Loucy (cell line): Measurements from ENCODE around the gene MYH10.

Experiments used
- H2AFZ ChIP-seq: fragments of 200-600 bp; sonication (generic); 2 replicates; pipeline ENCODE4 v1.6.0; 2016; ENCODE audit warnings: antibody characterized with exemption, mild to moderate bottlenecking, low read length, moderate library complexity
- H3F3A ChIP-seq: fragments of 200-600 bp; 2 replicates; pipeline ENCODE4 v1.6.0; 2016; ENCODE audit warnings: antibody characterized with exemption, low read depth, mild to moderate bottlenecking
- H3K27me3 ChIP-seq: fragments of 200-600 bp; sonication (generic); 2 replicates; pipeline ENCODE4 v1.6.1; 2014; ENCODE audit warnings: low read length, mild to moderate bottlenecking; ENCODE audit not compliant: insufficient read depth, poor library complexity, severe bottlenecking
- H3K36me3 ChIP-seq: fragments of 200-600 bp; sonication (generic); 2 replicates; pipeline ENCODE4 v1.6.1; 2016; ENCODE audit warnings: low read length; ENCODE audit not compliant: insufficient read depth
- H3K4me1 ChIP-seq: fragments of 200-600 bp; sonication (generic); 2 replicates; pipeline ENCODE4 v1.5.1; 2014; ENCODE audit warnings: low read length, mild to moderate bottlenecking; ENCODE audit not compliant: insufficient read depth, poor library complexity, severe bottlenecking
- H3K4me2 ChIP-seq: fragments of 200-600 bp; sonication (generic); 2 replicates; pipeline ENCODE4 v1.6.0; 2014; ENCODE audit warnings: antibody characterized with exemption, low read length, low read depth, mild to moderate bottlenecking; ENCODE audit not compliant: poor library complexity, severe bottlenecking
- H3K4me3 ChIP-seq: fragments of 200-600 bp; sonication (generic); 2 replicates; pipeline ENCODE4 v1.5.1; 2014; ENCODE audit warnings: low read length, mild to moderate bottlenecking, mixed read lengths; ENCODE audit not compliant: poor library complexity, severe bottlenecking
- H3K79me2 ChIP-seq: fragments of 200-600 bp; sonication (generic); 2 replicates; pipeline ENCODE4 v1.6.1; 2014; ENCODE audit warnings: low read length; ENCODE audit not compliant: insufficient read depth
- H3K9ac ChIP-seq: fragments of 200-600 bp; sonication (generic); 2 replicates; pipeline ENCODE4 v1.6.0; 2014; ENCODE audit warnings: mild to moderate bottlenecking, low read depth, low read length, moderate library complexity; ENCODE audit not compliant: poor library complexity, severe bottlenecking
- H3K9me2 ChIP-seq: fragments of 200-600 bp; sonication (generic); replicated peaks from 2 replicates; pipeline ENCODE4 v1.6.1; 2016; ENCODE audit warnings: low read depth, low read length, mixed read lengths
- H3K9me3 ChIP-seq: fragments of 200-600 bp; sonication (generic); 2 replicates; pipeline ENCODE4 v1.6.1; 2014; ENCODE audit warnings: mild to moderate bottlenecking, antibody characterized with exemption, low read length, low read depth; ENCODE audit not compliant: insufficient read depth
- H4K20me1 ChIP-seq: fragments of 200-600 bp; sonication (generic); 2 replicates; pipeline ENCODE4 v1.6.0; 2014; ENCODE audit warnings: antibody characterized with exemption, low read length, mild to moderate bottlenecking; ENCODE audit not compliant: insufficient read depth, poor library complexity, severe bottlenecking
- EZH2phosphoT487 ChIP-seq: fragments of 200-600 bp; IDR thresholded peaks from 2 replicates; pipeline ENCODE4 v1.6.1; 2018; ENCODE audit warnings: antibody characterized with exemption, mild to moderate bottlenecking, moderate library complexity, borderline replicate concordance
- TF ChIP-seq, protein P1 (sequence below): fragments of 200-600 bp; sonication (generic); conservative IDR thresholded peaks from 2 replicates; pipeline ENCODE4 v1.5.1; 2014; ENCODE audit warnings: mild to moderate bottlenecking, antibody characterized with exemption, low read length

Gene MYH10

DNA sequence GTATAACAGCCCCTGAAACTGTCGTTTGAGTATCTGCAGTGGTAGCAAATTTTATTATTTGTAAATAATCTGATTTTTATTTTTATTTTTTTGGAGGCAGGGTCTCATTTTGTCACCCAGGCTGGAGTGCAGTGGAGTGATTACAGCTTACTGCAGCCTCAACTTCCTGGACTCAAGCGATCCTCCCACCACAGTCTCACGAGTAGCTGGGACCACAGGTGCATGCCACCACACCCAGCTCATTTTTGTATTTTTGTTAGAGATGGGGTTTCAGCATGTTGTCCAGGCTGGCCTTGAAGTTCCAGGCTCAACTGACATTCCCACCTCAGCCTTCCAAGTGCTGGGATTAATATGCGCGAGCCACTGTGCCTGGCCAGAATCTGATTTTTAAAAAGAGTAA lies 192.1 kb downstream of the MYH10 start:
- no peak overlapping the region for H2AFZ ChIP-seq
- H3K4me1 ChIP-seq = peaks cover 46% of the 10 kb centered on the region
- no peaks in the 10 kb centered on the region for H3K9me3 ChIP-seq
- no peak for TF ChIP-seq EZH2phosphoT487
- TF ChIP-seq, protein P1, sequence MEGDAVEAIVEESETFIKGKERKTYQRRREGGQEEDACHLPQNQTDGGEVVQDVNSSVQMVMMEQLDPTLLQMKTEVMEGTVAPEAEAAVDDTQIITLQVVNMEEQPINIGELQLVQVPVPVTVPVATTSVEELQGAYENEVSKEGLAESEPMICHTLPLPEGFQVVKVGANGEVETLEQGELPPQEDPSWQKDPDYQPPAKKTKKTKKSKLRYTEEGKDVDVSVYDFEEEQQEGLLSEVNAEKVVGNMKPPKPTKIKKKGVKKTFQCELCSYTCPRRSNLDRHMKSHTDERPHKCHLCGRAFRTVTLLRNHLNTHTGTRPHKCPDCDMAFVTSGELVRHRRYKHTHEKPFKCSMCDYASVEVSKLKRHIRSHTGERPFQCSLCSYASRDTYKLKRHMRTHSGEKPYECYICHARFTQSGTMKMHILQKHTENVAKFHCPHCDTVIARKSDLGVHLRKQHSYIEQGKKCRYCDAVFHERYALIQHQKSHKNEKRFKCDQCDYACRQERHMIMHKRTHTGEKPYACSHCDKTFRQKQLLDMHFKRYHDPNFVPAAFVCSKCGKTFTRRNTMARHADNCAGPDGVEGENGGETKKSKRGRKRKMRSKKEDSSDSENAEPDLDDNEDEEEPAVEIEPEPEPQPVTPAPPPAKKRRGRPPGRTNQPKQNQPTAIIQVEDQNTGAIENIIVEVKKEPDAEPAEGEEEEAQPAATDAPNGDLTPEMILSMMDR = no peak
- H3K4me3 ChIP-seq = peak overlapping the region; percentile 23
- H3K27me3 ChIP-seq = no peaks in the 10 kb centered on the region
- H3K4me2 ChIP-seq = peak overlapping the region; percentile 93
- H3K9me2 ChIP-seq = no peaks in the 10 kb centered on the region
- no peaks in the 10 kb centered on the region for H3K36me3 ChIP-seq
- no peak overlapping the region for H3K9ac ChIP-seq
- no peaks in the 10 kb centered on the region for H3F3A ChIP-seq
- H4K20me1 ChIP-seq = peaks cover 44% of the 10 kb centered on the region
- H3K79me2 ChIP-seq = peaks cover 69% of the 10 kb centered on the region

DNA sequence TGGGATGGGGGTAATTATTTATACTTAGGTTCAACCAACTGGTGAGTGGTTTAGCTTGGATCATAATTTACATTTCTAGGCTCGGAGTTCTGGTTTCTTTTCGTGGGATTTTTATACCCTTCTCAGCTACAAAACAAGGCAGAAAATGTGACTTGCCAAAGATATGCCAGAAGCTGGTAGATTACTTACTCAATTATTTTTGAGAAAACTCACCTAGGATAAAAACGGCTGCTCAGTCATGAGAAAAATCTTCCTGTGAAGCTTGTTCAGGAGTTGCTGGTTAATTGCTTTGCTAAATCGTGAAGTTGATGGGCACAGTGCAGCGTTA lies 193.7 kb downstream of the MYH10 start:
- Histone ChIP-seq H3K9me3 (no peaks in the 10 kb centered on the region), H3K36me3 (no peaks in the 10 kb centered on the region), H3K79me2 (peaks cover 56% of the 10 kb centered on the region), H3K4me3 (peak overlapping the region; percentile 86), H3K9me2 (no peaks in the 10 kb centered on the region), H3K27me3 (no peaks in the 10 kb centered on the region), H3K9ac (peak overlapping the region; percentile 86), H4K20me1 (peaks cover 41% of the 10 kb centered on the region), H3F3A (no peaks in the 10 kb centered on the region), H3K4me1 (peaks cover 44% of the 10 kb centered on the region), H2AFZ (peak overlapping the region; percentile 67; the same call in 1 of the 2 replicates), H3K4me2 (peak overlapping the region; percentile 93)
- no peak for TF ChIP-seq EZH2phosphoT487
- TF ChIP-seq, protein P1 = no peak

DNA sequence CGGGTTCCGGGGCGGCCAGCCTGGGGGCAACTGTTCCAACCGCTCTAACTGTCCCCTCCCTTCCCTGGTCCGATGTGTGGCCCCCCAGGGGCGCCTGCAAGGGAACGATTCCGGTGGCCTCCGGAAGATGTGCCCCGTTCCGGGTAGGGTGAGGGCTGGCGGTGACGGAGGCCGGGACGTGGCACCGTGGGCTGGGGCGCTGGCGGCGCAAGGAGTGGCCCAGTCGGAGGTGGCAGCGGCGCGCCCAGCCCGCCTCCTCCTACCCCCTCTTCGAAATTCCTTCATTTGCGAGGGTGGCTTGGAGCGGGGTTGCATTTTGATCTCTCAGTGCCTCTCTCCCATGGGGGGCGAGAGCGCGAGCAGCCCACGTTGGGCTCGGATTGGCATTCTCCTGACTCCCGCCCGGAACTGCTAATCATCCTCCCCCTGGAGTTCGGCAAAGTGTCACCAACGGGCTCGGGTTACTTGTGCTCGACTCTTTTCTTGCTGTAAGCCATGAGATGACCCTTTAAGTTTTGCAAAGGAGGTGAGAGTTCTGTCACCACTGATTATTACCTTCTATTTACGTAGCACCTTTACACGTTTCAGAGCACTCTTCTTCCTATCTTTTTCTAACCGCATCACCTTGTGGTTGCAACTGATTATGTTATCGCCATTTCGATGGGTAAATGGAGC lies 194.2 kb downstream of the MYH10 start:
- H3F3A ChIP-seq = no peaks in the 10 kb centered on the region
- H3K79me2 ChIP-seq = peaks cover 51% of the 10 kb centered on the region
- peak overlapping the region; percentile 67 for H2AFZ ChIP-seq
- peak overlapping the region; percentile 86 for H3K4me3 ChIP-seq
- H4K20me1 ChIP-seq = peaks cover 36% of the 10 kb centered on the region
- peak overlapping the region; percentile 93 for H3K4me2 ChIP-seq
- no peaks in the 10 kb centered on the region for H3K9me3 ChIP-seq
- peak overlapping the region; percentile 86 for H3K9ac ChIP-seq
- no peaks in the 10 kb centered on the region for H3K27me3 ChIP-seq
- H3K9me2 ChIP-seq = no peaks in the 10 kb centered on the region
- peaks cover 39% of the 10 kb centered on the region for H3K4me1 ChIP-seq
- H3K36me3 ChIP-seq = no peaks in the 10 kb centered on the region
- TF ChIP-seq, protein P1 = no peak
- no peak for TF ChIP-seq EZH2phosphoT487
